Activated T-helper 2 cell treated with anti-CD3 and anti-CD28 coated beads, Interferon-gamma antibody, Interleukin-2, Interleukin-4, amounts not matched to agents 10 μg/mL and 5 μg/mL and 100 μg/mL, durations not matched to agents 14 hours and 24 hours and 36 hours (primary cell): ENCODE data around the gene CEP41. TPM values are rescaled to one million over a fixed set of nuclear protein-coding genes. Genes with fewer than 3 reads are reported as not detected.

Experiments used
- DNase-seq: peaks from one replicate; pipeline ENCODE4 v3.0.0; 2021; ENCODE audit warnings: low spot score
- H3K27ac Mint-ChIP-seq: one replicate; pipeline ENCODE4 v1.8.0; 2021; ENCODE audit warnings: mixed read lengths
- H3K27me3 Mint-ChIP-seq: one replicate; pipeline ENCODE4 v1.8.0; 2021; ENCODE audit warnings: low read depth, mixed read lengths
- H3K36me3 Mint-ChIP-seq: one replicate; pipeline ENCODE4 v1.8.0; 2021; ENCODE audit warnings: low read depth, mixed read lengths
- H3K4me1 Mint-ChIP-seq: one replicate; pipeline ENCODE4 v1.8.0; 2021; ENCODE audit warnings: low read depth, mixed read lengths
- H3K4me3 Mint-ChIP-seq: one replicate; pipeline ENCODE4 v1.8.0; 2021; ENCODE audit warnings: low read depth, mild to moderate bottlenecking, moderate library complexity, mixed read lengths
- H3K9me3 Mint-ChIP-seq: one replicate; pipeline ENCODE4 v1.8.0; 2021; ENCODE audit warnings: mixed read lengths
- intact Hi-C: fragments of 100-400 bp; cut with micrococcal nuclease; formaldehyde crosslinking; loops from one replicate; pipeline ENCODE4 v1.15.1; 2023
- total RNA-seq: library from RNA; stranded (reverse); gene quantifications from 2 replicates; pipeline ENCODE4 v1.2.3, GENCODE V29; 2022

Gene CEP41
- total RNA-seq, 1 donor from 2014 or later = 15.9 TPM

GRCh38 chr7:130425796-130426195, 15.0 kb downstream of the CEP41 start:
- DNase-seq = no peak
- H3K4me3 Mint-ChIP-seq = no peak overlapping the region
- intact Hi-C loops = no loop called here
- peaks cover 19% of the 10 kb centered on the region for H3K36me3 Mint-ChIP-seq
- H3K4me1 Mint-ChIP-seq = peaks cover 26% of the 10 kb centered on the region
- no peak overlapping the region for H3K27ac Mint-ChIP-seq
- no peaks in the 10 kb centered on the region for H3K27me3 Mint-ChIP-seq
- no peaks in the 10 kb centered on the region for H3K9me3 Mint-ChIP-seq

DNA sequence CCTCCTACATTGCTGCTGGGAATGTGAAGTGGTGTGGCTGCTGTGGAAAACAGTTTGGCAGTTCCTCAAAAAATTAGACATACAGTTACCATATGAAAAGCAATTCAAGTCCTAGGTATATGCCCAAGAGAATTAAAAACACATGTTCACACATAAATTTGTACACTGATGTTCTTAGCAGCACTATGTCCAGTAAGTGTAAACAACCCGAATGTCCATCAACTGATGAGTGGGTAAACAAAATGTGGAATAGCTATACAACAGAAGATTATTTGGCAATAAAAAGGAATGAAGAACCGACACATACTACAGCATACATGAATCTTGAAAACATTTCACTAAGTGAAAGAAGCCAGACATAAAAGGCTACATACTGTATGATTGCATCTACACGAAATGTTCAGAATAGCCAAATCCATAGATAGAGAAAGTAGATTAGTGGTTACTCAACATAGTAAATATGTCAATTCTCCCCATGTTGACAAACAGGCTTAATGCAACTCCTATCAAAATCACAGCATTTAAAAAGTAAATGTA, 17.2 kb downstream of the CEP41 start:
- intact Hi-C loops = no loop called here
- H3K27ac Mint-ChIP-seq = no peak overlapping the region
- H3K4me1 Mint-ChIP-seq = peaks cover 39% of the 10 kb centered on the region
- H3K27me3 Mint-ChIP-seq = no peaks in the 10 kb centered on the region
- H3K36me3 Mint-ChIP-seq = peaks cover 21% of the 10 kb centered on the region
- H3K4me3 Mint-ChIP-seq = no peak overlapping the region
- H3K9me3 Mint-ChIP-seq = no peaks in the 10 kb centered on the region
- DNase-seq = no peak

GRCh38 chr7:130421684-130422083, 19.1 kb downstream of the CEP41 start:
- peaks cover 54% of the 10 kb centered on the region for H3K4me1 Mint-ChIP-seq
- peaks cover 14% of the 10 kb centered on the region for H3K36me3 Mint-ChIP-seq
- peak overlapping the region; percentile 58 for H3K27ac Mint-ChIP-seq
- DNase-seq = no peak
- intact Hi-C loops = no loop called here
- no peaks in the 10 kb centered on the region for H3K9me3 Mint-ChIP-seq
- peak overlapping the region; percentile 9 for H3K4me3 Mint-ChIP-seq
- H3K27me3 Mint-ChIP-seq = no peaks in the 10 kb centered on the region

DNA sequence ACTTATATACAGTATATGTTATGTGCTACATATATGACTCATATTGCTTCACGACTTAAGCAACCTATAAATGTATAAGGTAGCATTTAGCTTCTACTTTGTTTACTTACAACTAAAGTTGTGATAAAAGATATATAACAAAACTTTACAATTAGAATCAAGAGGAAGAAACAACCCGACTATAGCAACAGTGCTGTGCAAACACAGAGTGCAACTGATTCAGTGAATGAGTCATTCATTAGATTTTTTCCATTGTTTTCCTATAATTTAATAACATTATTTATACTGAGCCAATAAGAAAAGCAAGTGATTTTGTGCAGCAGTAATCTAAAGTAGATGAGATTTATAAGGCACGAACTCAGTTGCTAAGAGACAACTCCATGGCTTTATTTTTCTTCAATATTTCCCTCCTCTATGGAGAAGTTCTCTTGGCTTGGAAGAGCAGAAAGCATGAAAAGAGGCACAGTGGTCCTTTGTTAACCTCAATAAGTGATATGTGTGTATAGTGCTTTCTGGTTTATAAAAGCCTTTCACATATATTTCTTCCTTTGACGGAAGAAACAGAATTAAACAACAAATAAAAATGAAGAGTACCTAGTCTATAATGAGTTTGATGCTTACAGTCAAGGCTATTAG, 19.8 kb downstream of the CEP41 start:
- Mint-ChIP-seq H3K27me3 (no peaks in the 10 kb centered on the region), H3K4me3 (no peak overlapping the region), H3K4me1 (peaks cover 57% of the 10 kb centered on the region), H3K36me3 (peaks cover 10% of the 10 kb centered on the region), H3K9me3 (no peaks in the 10 kb centered on the region), H3K27ac (peak overlapping the region; percentile 54)
- intact Hi-C loops = no loop called here
- DNase-seq = no peak

DNA sequence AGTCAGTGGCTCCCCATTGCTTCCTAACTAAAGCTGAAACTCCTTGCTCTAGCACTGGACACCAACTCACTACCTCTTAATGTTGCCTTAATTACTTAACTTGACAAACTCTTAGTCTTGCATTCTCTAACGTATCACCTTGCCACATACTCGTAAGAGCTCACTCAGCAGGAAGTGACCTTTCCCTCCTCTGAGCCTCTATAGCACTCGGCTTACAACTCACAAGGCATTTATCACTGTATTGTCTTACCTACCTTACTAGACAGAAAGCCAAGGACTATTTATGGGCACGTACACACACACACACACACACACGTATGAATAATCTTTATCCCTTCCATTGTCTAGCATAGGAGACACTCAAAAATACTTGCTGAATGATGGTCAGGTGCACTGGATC, 21.2 kb downstream of the CEP41 start:
- Mint-ChIP-seq H3K4me1 (peaks cover 61% of the 10 kb centered on the region), H3K9me3 (no peaks in the 10 kb centered on the region), H3K27ac (peak overlapping the region; percentile 63), H3K36me3 (peaks cover 12% of the 10 kb centered on the region), H3K27me3 (no peaks in the 10 kb centered on the region), H3K4me3 (no peak overlapping the region)
- DNase-seq = no peak
- intact Hi-C loops = loop anchor here (5.0 to 10.0 kb wide), 3 partner anchors 57 to 345 kb away; partner anchors contain the start of gene KLHDC10

DNA sequence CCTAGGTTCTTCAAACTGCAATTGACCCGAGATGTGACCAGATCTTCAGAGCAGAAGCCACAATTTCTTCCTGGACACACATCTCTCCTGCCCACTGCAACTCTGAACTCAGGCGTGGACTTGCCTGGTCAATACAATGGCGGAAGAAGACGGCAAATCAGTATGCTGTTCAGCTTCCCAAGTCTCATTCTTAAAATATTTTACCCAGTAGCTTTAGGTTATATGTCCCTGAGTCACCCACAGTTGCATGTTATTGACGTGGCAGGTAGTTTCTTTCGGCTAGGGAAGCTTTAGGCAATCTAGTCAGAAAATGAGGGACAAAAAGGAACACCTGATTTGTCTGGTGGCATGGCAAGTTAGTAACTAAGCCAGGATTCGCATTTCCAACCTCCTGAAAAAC, 22.5 kb downstream of the CEP41 start:
- Mint-ChIP-seq H3K27me3 (no peaks in the 10 kb centered on the region), H3K9me3 (no peaks in the 10 kb centered on the region), H3K4me3 (no peak overlapping the region), H3K4me1 (peaks cover 67% of the 10 kb centered on the region), H3K27ac (peak overlapping the region; percentile 81), H3K36me3 (peaks cover 15% of the 10 kb centered on the region)
- intact Hi-C loops = loop anchor here (5.0 to 10.0 kb wide), 3 partner anchors 56 to 344 kb away; partner anchors contain the start of gene KLHDC10
- no peak for DNase-seq

GRCh38 chr7:130417213-130417612, 23.6 kb downstream of the CEP41 start:
- H3K4me3 Mint-ChIP-seq = peak overlapping the region; percentile 47
- intact Hi-C loops = loop anchor here (1.0 to 10.0 kb wide), 5 partner anchors 24 to 342 kb away; partner anchors contain the start of genes CEP41 and KLHDC10
- H3K27ac Mint-ChIP-seq = peak overlapping the region; percentile 88

DNA sequence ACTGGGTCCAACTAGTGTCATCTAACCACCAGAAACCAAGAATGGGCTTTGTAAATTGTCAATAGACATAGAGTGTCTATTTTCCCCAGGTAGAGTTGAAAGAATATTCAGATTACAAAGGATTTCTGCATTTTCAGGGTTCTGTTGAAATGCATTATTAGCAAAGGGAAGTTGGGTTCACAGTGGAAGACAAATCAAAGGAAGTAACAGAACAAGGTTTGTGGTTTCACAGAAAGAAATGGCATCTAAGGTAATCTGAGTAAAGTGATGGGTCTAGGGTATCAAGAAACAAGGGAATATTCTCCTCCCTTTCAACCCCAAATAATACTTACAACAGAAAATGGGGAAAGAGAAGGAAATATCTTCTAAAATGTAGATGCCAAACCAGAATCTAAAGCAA, 25.8 kb downstream of the CEP41 start:
- Mint-ChIP-seq H3K9me3 (no peaks in the 10 kb centered on the region), H3K4me1 (peaks cover 54% of the 10 kb centered on the region), H3K36me3 (peaks cover 31% of the 10 kb centered on the region), H3K27me3 (no peaks in the 10 kb centered on the region), H3K4me3 (no peak overlapping the region), H3K27ac (no peak overlapping the region)
- intact Hi-C loops = loop anchor here (5.0 to 10.0 kb wide), 3 partner anchors 53 to 340 kb away; partner anchors contain the start of gene KLHDC10
- DNase-seq = no peak

More at GRCh38 chr7:130417213-130417612, 23.6 kb downstream of the CEP41 start:
- DNase-seq = no peak
- Mint-ChIP-seq H3K36me3 (peaks cover 17% of the 10 kb centered on the region), H3K27me3 (no peaks in the 10 kb centered on the region), H3K4me1 (peaks cover 64% of the 10 kb centered on the region), H3K9me3 (no peaks in the 10 kb centered on the region)

DNA sequence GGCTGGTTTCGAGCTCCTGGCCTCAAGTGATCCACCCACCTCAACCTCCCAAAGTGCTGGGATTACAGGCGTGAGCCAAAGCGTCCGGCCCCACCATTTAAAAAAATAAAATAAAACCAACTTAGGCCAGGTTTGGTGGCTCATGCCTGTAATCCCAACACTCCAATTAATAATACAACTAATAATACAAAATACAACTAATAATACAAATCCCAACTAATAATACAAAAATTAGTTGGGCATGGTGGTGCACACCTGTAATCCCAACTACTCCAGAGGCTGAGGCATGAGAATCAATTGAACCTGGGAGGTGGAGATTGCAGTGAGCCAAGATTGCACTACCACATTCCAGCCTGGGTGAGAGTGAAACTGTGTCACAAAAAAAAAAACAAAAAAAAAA, 27.6 kb downstream of the CEP41 start:
- no peak overlapping the region for H3K27ac Mint-ChIP-seq
- intact Hi-C loops = loop anchor here (10.0 kb wide), 1 partner anchor 338 kb away; the partner anchor contains the start of gene KLHDC10
- H3K4me1 Mint-ChIP-seq = peaks cover 44% of the 10 kb centered on the region
- H3K4me3 Mint-ChIP-seq = no peak overlapping the region
- no peaks in the 10 kb centered on the region for H3K27me3 Mint-ChIP-seq
- no peaks in the 10 kb centered on the region for H3K9me3 Mint-ChIP-seq
- no peak for DNase-seq
- peaks cover 31% of the 10 kb centered on the region for H3K36me3 Mint-ChIP-seq

- Mint-ChIP-seq H3K4me3 (no peak overlapping the region), H3K9me3 (no peaks in the 10 kb centered on the region), H3K36me3 (peaks cover 31% of the 10 kb centered on the region), H3K27ac (no peak overlapping the region), H3K27me3 (no peaks in the 10 kb centered on the region), H3K4me1 (peaks cover 22% of the 10 kb centered on the region)
- intact Hi-C loops = loop anchor here (10.0 kb wide), 1 partner anchor 336 kb away; the partner anchor contains the start of gene KLHDC10
- DNase-seq = no peak
Measured at GRCh38 chr7:130410868-130411541, 29.8 kb downstream of the CEP41 start.

GRCh38 chr7:130409712-130410072, 31.1 kb downstream of the CEP41 start:
- intact Hi-C loops = loop anchor here (10.0 kb wide), 1 partner anchor 335 kb away; the partner anchor contains the start of gene KLHDC10
- H3K27me3 Mint-ChIP-seq = no peaks in the 10 kb centered on the region
- DNase-seq = no peak
- H3K4me1 Mint-ChIP-seq = peaks cover 13% of the 10 kb centered on the region
- H3K36me3 Mint-ChIP-seq = peaks cover 26% of the 10 kb centered on the region
- no peak overlapping the region for H3K4me3 Mint-ChIP-seq
- no peaks in the 10 kb centered on the region for H3K9me3 Mint-ChIP-seq
- H3K27ac Mint-ChIP-seq = no peak overlapping the region

GRCh38 chr7:130409067-130409711, 31.6 kb downstream of the CEP41 start:
- intact Hi-C loops = no loop called here
- Mint-ChIP-seq H3K36me3 (peaks cover 26% of the 10 kb centered on the region), H3K4me1 (peaks cover 12% of the 10 kb centered on the region), H3K9me3 (no peaks in the 10 kb centered on the region), H3K4me3 (no peak overlapping the region), H3K27me3 (no peaks in the 10 kb centered on the region), H3K27ac (no peak overlapping the region)
- DNase-seq = no peak
